Measurements from ENCODE around the gene PLD4.
A peak's percentile ranks its signal among the peaks of the same experiment; 100 is the strongest.
"Not testable (repeated sequence)": the region's sequence is repeated elsewhere in the genome, so short reads cannot be mapped to it uniquely, and the experiment has no call there.

The PLD4 gene

DNA sequence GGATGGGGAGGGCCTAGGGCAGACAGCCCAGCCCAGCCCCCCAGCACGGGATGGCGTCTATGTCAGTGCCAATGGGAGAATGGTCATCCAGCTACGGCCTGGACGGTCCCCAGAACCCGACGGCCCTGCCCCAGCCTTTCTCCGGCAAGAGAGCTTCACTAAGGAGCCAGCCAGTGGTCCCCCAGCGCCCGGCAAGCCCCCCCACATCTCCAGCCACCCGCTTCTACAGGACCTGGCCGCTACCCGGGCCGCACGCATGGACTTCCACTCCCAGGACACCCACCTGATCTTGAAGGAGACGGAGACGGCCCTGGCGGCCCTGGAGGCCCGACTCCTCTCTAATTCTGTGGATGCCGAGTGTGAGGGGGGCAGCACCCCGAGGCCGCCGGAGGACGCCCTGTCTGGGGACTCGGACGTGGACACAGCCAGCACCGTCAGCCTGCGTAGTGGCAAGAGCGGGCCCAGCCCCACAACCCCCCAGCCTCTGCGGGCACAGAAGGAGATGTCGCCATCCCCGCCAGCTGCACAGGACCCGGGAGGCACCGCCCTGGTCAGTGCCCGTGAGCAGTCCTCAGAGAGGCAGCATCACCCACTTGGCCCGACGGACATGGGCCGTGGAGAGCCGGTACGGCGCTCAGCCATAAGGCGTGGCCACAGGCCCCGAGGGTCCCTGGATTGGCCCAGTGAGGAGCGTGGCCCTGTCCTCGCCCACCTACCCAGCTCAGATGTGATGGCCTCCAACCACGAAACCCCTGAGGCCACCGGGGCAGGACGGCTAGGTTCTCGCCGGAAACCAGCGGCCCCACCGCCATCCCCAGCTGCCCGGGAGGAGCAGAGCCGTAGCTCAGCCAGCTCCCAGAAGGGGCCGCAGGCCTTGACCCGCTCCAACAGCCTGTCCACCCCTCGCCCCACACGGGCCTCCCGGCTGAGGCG, 37.7 kb upstream of the PLD4 start:
- peak; percentile 17 for DNase-seq (ENCODE audit: low spot score)

DNA sequence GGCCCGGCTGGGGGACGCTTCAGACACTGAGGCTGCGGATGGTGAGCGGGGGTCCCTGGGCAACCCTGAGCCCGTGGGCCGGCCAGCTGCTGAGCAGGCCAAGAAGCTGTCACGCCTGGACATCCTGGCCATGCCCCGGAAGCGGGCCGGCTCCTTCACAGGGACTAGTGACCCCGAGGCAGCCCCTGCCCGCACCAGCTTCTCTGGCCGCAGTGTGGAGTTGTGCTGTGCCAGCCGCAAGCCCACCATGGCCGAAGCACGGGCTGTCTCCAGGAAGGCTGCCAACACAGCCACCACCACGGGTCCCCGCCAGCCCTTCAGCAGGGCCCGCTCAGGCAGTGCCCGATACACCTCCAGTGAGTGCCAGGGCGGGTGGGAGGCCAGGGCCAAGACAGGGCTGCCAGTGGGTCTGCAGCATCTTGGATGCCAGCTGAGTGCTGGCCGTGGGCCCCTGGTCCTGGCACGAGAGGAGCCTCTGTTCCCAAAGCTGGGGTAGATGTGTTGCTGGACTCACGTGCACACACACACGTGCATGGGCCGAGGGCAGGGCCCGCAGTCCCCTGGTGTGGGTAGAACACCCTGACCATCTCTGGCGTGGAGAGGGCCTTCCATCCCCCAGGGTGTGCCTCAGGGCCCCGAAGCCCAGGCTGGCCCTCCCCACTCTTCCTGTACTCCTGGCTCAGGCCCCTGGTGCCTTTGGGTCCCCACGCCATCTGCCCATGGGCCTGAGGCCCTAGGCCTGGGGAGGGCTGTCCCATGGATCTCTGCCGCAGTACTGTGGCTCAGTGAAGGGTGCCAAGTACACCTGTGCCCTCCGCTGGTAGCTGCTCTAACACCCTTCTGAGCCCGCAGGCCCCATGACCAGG, 36.8 kb upstream of the PLD4 start:
- DNase-seq (ENCODE audit: low spot score) = peak; percentile 8

DNA sequence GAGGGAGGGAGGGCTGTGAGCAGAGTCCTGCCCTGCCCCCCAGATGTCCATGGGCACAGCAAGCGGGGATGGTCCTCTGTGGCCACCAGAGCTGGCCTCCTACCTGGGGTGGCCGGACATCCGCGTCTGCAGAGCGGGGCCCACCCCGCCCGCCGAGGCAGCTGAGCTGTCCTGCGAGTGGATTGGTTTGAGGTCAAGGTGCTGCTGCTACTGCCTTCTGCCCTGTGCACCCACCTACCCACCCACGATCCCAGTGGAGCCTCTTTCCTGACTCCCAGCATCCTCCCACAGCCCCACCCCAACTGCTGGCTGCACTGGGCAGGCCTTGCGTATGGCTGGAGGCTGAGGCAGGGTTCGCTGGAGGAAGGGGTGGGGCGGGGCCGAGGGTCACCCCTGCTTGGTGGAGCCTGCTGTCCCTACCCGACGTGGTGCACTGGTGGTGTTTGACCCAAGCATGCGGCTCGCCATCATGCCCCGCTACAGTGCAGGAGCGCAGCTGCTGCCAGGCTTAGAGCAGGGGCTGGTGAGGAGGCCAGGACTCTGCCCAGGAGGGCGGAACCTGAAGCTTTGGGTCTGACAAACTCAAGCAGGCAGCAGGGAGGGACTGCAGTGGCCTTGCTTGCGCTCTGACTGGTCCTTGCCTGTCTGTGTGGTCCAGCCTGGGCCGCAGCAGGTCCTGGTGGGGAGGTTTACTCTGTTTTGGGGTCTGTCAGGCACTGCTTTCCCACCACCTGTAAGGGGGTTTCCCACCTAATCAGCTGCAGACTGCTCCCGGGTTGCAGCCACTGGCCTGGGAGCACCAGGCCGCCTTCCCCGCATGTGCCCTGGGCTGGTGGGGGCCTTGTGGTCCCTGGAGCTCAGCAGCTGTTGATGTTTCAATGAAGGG, 35.9 kb upstream of the PLD4 start:
- DNase-seq (ENCODE audit: low spot score) = peak; percentile 4

DNA sequence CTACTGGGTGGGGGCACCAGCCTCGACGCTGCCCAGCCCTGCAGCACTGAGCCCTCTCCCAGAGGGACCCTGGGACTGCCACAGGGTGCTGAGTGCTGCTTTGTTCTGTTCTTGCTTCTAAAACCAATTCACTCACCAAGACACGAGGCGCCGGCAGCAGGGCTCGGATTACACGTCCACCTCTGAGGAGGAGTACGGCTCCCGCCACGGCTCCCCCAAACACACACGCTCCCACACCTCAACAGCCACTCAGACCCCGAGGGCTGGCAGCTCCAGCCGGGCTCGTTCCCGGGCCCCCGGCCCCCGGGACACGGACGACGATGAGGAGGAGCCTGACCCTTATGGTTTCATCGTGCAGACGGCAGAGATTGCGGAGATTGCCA, 35.3 kb upstream of the PLD4 start:
- DNase-seq (ENCODE audit: low spot score) = peak; percentile 8

DNA sequence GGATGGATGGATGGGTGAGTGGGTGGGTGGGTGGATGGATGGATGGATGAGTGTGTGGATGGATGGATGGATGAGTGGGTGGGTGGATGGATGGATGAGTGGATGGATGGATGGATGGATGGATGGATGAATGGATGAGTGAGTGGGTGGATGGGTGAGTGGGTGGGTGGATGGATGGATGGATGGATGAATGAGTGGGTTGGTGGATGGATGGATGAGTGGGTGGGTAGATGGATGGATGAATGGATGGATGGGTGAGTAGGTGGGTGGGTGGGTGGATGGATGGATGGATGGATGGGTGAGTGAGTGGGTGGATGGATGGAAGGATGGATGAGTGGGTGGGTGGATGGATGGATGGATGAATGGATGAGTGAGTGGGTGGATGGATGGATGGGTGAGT, 34.4 kb upstream of the PLD4 start:
- DNase-seq (ENCODE audit: low spot score) = not testable (repeated sequence)

DNA sequence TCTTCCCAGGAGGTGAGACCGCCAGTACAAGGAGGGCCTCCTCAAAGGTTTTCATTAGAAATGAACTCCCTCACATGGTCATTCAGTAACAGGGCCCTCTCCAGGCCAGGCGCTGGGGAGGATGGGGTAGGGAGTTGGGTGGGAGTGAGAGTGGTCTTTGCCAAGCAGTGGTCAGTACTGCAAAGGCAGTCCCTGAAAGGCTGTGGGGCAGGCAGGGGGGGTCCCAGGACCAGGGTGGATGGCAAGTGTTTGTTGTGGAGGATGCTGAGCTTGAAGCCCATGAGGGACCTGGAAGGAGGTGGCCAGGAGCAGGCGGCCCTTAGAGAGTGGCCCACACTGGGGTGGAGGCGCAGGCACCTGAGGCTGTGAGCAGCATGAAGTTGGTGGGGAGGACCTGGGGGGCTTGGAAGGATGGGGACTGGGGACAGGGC, 33.5 kb upstream of the PLD4 start:
- DNase-seq (ENCODE audit: low spot score) = no peak

DNA sequence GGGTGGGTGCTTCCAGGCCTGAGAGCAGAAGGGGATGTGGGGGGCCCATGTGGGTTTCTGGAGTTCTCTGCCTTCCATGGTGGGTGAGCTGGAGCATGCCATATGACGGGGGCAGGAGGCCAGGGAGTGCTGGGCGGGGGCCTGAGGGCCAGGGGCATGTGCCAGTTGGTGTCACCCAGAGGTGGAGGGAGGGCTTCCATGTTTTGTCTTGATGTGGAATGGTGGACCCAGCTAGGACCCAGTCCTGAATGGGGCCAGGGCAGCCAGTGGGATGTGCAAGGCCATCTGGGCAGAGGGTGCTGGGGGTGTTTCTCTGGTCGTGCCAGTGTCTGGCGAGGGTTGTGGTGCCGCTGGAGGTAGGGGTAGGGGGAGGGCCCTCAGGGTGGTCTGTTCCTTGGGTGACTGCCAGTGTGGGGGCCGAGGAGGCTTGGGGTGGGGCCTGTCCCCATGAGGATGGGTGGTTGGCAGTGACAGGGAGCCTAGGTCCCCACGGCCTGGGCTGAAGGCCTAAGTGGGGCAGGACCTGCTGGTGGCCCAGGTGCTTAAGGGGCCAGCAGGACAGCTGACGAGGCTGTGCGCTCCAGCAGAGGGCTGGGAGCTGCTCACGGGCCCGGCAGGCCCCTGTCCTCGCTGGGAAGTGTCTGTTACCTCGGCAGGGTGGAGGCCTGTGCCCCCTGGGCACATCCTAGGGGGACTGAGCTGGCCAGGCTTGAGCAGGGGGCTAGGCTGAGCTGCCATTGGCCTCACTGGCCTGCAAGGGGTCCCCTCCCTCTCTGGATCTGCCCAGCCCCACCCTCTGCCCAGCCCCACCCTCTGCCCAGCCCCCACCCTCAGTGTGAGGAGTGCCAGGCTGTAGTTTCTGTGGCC, 32.8 kb upstream of the PLD4 start:
- DNase-seq (ENCODE audit: low spot score) = peak; percentile 4

DNA sequence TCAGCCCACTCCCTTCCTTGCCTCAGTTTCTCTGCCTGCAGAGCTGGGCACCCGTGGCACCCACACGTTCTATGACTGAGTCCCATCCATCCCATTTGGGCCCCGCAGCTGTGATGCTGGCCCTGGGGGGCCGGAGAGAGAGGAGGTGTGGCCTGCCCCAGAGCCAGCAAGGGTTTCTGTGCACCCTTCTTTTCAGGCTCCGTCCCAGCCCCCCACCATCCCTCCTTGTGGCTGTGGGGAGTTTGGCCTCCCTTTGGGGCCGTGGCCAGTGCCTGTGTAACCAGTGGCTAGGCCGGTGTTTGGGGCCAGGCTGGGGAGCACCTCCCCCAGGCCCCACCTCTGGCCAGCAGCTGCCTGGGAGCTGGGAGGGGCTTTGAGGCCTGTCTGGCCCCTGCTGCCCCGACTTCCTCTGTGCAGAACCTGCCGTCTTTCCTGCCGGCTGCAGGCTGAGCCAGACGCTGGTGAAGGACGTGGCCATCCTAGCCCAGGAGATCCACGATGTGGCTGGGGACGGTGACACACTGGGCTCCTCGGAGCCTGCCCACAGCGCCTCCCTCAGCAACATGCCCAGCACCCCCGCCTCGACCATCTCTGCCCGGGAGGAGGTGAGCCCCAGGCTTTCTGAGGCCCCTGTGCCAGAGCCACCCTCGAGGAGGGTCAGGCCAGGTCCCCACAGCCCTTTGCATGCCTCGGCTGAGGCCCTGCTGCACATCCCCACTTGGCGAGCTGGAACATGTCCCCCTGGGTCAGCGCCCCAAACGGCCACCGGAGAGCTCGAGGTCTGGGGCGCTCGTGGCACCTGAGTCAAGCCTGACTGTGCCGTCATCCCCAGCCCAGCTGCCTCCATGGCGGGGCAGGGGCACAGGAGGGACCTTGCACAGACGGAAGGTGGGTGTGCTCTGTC, 31.9 kb upstream of the PLD4 start:
- DNase-seq (ENCODE audit: low spot score) = peak; percentile 20

DNA sequence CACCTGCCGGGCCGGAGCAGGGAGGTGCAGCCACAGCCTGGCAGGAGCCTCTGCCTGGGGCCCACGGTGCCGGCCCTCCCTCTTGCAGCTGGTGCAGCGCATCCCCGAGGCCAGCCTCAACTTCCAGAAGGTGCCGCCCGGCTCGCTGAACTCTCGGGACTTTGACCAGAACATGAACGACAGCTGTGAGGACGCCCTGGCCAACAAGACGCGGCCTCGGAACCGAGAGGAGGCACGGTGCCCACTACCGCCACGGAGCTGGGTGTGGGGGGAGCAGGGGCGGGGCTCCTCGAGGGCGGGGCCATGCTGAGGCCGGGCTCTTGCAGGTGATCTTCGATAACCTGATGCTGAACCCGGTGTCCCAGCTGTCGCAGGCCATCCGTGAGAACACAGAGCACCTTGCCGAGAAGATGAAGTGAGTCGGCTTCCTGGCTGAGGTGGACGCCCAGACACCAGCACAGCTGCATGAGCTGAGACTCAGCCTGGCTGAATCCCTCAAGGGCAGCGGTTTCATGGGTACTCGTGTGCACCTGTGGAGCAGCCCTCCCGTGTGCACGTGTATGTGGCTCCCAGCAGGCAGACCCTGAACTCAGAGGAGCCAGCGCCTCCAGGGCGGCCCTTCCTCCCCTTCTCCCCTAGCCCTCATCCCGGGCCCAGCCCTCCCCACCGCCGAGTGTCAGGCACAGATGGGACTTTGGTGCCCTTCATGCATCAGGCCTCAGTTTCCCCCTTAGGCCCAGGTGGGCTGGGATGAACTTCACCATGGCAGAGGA, 31.1 kb upstream of the PLD4 start:
- DNase-seq (ENCODE audit: low spot score) = peak; percentile 4

DNA sequence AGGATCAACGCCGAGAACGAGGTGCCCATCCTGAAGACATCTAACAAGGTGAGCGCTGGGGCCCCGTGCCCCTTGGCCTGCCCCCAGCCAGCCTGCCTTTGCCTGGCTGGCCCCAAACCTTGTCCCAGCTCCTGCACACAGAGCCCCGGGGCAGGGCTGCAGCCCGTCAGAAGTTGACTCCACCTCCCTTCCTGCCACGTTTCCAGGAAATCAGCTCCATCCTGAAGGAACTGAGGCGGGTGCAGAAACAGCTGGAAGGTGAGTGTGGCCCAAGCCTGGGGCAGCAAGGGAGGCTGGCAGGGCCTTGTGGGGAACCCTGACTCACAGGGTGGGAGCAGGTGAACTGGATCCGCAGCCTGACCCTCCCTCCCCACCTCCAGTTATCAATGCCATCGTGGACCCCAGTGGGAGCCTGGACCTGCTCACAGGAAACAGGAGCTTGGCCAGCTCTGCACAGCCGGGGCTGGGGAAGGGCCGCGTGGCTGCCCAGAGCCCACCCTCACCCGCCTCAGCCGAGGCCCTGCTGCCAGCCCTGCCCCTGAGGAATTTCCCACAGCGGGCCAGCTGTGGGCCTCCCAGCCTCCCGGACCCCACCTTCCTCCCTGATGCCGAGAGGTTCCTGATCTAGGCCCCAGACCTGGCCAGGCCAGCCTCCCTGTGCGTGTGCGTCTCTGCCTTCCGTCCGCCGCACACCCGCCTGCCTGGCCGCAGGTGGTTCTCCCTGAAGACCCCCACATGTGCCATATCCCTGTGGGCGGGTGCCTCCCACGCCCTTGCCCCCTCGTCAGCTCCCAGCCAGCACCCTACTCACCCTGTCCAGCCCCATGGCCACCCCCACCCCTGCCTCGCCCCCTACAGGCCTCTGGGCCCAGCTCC, 30.1 kb upstream of the PLD4 start:
- peak; percentile 4 for DNase-seq (ENCODE audit: low spot score)

DNA sequence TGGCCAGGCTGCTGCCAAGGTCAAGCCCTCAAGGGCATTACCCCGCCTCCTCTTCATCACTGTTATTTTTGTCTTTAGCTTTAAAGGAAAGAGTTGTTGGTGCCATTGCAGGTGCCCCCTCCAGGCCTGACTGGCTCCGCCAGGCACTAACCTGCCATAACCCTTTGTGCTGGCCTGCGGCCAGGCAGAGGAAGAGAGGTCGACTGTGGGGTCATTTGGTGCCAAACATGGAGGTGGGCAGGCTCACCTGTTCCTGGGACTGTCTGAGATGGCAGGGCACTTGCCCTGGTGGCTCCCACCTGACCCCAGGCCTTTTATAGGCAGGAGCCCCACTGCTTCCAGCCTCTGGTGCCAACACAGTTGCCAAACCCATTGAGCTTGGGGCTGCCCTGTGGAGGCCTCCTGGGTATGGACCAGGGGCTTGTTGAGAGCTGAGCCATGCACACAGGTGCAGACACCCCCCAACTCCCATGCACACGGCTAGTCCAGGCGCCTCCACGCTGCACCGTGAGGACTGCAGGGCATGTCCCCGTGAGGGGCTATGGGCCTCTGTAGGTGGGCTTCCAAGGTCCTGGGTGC, 29.4 kb upstream of the PLD4 start:
- peak; percentile 17 for DNase-seq (ENCODE audit: low spot score)

DNA sequence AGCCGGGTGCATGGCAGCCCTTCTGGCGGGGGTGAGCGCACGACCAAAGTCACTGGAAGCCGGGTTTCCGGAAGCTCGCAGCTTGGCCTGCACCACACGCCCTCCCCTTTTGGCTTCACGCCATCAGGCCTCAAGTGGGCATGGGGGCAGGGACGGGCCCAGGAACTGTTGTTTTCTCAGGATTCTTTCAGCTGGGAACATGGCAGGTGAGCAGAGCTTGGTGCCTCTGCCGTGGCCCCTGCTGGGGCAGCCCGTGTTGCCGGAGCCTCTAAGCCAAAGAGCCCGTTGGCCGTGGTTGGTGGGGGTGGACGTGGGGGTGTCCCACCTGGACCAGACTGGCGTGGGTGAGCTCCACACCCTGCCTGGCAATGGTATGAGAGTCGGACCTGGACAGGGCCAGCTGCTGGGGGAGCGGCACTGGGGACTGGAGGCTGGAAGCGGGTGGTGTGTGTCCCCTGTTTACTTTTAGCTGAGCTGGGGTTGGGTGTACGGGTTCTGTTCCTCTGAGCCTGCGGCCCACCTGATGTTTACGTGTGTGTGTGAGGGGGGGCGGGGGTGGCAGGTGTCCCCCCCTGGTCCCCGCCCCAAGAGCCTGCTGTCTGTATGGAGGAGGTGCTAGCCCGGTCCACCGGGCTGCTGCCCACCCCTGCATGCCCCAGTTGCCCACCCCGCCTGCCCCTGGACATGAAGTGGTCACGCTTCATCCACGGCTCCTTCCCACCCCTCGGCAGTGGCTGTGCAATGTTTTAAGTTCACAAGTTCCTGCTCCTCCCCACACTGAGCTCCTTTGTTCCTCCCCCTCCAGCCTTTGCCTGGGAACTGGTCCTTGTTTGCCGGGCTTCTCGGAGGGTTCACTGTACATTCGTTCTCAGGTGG, 28.7 kb upstream of the PLD4 start:
- DNase-seq (ENCODE audit: low spot score) = peak; percentile 15

DNA sequence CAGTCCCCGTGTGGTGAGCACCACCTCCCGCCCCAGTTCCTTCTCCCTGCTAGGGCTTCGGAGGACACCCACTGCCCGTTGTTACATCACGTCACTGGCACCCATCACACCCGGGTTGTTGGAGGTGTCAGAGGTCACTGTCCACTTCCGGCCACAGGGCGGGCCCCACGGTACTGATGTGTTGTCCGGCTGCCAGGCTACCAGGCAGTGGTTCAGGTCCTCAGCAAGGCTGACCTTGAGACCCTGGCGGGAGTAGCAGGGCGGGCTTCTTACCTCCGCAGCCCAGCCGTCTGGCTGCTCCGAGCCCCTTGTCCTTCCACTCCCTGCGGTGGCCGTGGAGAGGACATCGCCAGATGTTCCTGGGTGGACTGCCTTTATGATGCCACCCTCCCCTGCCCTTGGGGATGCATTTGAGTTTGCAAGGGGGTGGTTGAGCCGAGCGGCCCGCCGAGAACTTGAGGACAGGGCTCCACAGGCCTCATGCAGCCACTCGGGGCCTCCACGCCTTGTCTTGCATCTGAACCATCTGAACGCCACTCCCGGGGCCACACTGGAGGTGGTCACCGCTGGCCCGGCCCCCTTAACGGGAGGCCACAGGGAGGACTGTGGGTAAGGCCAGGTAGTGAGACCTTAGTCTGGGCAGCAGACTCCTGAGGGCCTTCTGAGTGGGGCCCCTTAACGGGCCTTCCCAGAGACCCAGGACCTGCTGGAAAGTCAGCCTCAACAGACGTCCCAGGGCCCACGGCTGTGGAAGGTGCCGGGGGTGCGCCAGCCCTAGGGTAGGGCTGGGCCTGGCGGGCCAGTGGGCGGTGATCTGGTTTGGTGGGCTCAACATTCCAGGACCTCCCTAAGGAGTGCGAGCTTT, 27.1 kb upstream of the PLD4 start:
- DNase-seq (ENCODE audit: low spot score) = peak; percentile 8

DNA sequence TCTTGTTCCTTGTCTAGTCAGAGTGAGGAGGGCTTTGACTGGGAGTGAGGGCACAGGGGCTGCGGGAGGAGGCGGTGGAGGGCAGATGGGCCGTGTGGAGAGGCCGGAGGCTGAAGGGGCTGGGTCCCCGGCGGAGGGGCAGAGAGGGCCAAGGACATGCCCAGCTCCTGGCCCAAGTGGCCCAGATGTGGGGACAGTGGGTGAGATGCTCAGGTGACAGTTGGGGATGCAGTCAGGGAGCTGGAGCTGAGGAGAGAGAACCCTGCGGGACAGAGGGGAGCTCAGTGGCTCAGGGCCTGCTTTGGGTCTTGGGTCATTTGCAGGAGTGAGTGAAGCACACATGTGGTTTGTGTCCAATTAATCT, 26.5 kb upstream of the PLD4 start:
- no peak for DNase-seq (ENCODE audit: low spot score)

DNA sequence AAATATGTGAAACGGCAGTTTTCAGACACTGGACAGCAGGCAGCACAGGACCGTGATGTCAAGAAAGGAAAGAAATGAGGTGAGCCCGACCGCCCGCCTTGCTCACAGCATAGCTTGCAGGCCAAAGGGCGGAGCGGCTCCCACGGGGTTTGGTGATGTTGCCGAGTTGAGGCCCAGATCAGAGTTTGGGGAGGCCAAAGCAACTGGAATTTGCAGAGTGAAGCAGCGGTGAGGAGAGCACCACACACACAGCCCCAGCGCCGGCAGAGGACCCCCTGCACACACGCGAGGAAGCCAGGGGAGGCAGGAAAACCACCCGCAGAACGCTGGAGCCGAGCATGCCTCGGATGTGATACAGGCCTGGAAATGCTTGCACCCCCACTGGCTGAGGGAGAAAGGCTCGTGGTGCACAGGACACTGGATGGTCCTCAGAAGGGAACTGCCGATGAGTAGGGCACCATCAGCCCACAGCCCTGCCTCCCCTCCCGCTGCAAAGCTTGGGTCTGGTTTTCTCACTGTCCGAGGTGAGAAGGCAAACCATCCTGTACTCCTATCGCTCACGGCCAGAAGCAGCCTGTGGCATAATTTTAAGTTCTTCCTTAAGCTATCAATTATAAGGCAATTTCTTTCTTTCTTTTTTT, 25.7 kb upstream of the PLD4 start:
- no peak for DNase-seq (ENCODE audit: low spot score)

Data from iPS-NIHi11 (cell line).